GM06990 (cell line): ENCODE data around the gene RBM24.

ENCODE experiments used
- DNase-seq: peaks from one replicate; pipeline ENCODE4 v3.0.0-alpha.2; 2011; ENCODE audit not compliant: insufficient read length; ENCODE audit errors: extremely low read depth
- H3K27me3 ChIP-seq: replicated peaks from 2 replicates; pipeline ENCODE4 v1.6.0; 2011; ENCODE audit warnings: low read length; ENCODE audit not compliant: control insufficient read depth, insufficient read depth
- H3K36me3 ChIP-seq: 2 replicates; pipeline ENCODE4 v1.5.1; 2011; ENCODE audit warnings: low read length; ENCODE audit not compliant: control insufficient read depth, insufficient read depth
- H3K4me3 ChIP-seq: replicated peaks from 2 replicates; pipeline ENCODE4 v1.5.1; 2011; ENCODE audit warnings: low read depth, mild to moderate bottlenecking, control low read depth, low read length
- TF ChIP-seq, protein P1 (sequence below): IDR thresholded peaks from 2 replicates; pipeline ENCODE4 v1.5.1; 2011; ENCODE audit warnings: low read length, control low read depth, mild to moderate bottlenecking, inconsistent platforms; ENCODE audit not compliant: insufficient read depth, poor library complexity, severe bottlenecking

Gene RBM24

DNA sequence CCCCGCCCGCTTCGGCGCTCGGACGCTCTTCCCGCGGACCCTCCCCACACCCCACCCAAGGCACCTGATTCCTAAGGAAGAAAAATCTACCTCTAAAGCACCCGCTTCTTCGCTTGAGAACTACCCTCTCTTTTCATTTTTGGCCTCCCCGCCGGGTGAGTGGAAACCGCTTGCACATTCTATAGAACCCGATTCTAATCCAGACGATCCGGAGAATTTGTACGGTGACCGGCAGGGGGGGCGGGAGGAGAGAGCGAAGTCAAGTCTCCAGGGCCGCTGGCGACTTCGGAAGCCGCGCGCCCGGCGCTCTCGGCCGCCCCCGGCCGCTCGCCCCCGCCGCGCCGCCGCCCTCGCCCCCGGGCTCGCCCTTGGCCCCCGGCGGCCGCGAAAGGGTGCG lies at the start of gene RBM24:
TSS of gene RBM24 (plus strand) at position 262 of the 397 bp plus-strand sequence. CDS start 221 bp downstream, outside the sequence.
- TF ChIP-seq, protein P1, sequence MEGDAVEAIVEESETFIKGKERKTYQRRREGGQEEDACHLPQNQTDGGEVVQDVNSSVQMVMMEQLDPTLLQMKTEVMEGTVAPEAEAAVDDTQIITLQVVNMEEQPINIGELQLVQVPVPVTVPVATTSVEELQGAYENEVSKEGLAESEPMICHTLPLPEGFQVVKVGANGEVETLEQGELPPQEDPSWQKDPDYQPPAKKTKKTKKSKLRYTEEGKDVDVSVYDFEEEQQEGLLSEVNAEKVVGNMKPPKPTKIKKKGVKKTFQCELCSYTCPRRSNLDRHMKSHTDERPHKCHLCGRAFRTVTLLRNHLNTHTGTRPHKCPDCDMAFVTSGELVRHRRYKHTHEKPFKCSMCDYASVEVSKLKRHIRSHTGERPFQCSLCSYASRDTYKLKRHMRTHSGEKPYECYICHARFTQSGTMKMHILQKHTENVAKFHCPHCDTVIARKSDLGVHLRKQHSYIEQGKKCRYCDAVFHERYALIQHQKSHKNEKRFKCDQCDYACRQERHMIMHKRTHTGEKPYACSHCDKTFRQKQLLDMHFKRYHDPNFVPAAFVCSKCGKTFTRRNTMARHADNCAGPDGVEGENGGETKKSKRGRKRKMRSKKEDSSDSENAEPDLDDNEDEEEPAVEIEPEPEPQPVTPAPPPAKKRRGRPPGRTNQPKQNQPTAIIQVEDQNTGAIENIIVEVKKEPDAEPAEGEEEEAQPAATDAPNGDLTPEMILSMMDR = no peak
- Histone ChIP-seq H3K36me3 (no peaks in the 10 kb centered on the region), H3K27me3 (no peaks in the 10 kb centered on the region), H3K4me3 (no peak within 1 kb of the TSS)
- no peak for DNase-seq

- Histone ChIP-seq H3K4me3 (no peak overlapping the region), H3K36me3 (no peaks in the 10 kb centered on the region), H3K27me3 (no peaks in the 10 kb centered on the region)
- TF ChIP-seq, protein P1 = no peak
- no peak for DNase-seq
Observed at GRCh38 chr6:17233531-17233930, 47.6 kb upstream of the RBM24 start.

DNA sequence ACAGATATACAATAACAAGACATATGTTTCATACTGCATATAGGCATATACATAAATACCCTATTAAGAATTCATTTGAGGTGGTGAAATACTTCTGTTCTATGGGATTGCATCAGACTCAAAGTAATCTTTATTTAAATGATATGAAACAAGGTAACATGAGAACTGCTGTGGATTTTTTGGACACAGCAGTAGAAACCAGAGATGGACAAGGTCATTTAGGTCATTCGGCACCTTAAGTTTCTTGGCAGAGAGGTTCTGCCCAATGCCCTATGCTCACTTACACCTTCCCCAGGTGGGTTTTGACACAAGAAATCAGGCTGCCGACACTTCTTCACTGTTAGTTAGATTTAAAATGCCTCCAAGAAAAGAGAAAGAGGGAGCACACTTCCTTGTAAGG lies 43.9 kb upstream of the RBM24 start:
- Histone ChIP-seq H3K4me3 (no peak overlapping the region), H3K36me3 (no peaks in the 10 kb centered on the region), H3K27me3 (no peaks in the 10 kb centered on the region)
- TF ChIP-seq, protein P1 = no peak
- no peak for DNase-seq

GRCh38 chr6:17239260-17239659 lies 41.9 kb upstream of the RBM24 start:
- no peak overlapping the region for H3K4me3 ChIP-seq
- H3K36me3 ChIP-seq = no peaks in the 10 kb centered on the region
- H3K27me3 ChIP-seq = no peaks in the 10 kb centered on the region
- TF ChIP-seq, protein P1 = no peak
- no peak for DNase-seq

DNA sequence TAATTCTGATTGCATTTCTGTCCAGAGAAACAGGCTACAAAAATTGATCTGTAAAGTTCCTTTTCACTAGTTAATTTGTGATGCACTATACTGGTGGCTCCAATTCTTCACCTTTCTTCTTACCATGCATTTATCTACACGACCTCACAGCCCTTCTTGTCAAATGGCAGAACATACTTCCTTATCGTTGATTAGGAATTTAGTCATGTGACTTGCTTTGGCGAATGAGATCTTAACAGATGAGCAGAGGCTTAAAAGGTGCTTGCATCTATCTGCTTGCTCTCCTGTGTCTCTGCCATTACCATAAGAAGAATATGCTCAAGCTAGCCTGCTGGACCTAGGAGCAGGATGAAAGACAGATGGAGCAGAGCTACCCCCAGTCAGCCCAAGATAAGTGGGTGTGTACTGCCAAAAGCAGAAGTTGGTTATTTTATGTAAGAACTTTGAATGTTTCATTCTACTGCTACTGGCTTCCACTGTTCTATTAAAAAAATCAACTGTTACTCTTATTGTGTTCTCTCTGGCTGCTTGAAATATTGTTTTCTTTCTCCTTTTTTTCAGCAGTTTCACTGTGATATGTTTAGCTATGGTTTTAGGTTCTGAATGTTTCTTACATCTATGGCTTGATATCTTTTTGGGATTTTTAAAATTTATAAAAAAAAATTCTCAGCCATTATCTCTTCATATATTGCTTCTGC lies 40.2 kb upstream of the RBM24 start:
- TF ChIP-seq, protein P1 = no peak
- no peak for DNase-seq
- Histone ChIP-seq H3K27me3 (no peaks in the 10 kb centered on the region), H3K36me3 (no peaks in the 10 kb centered on the region), H3K4me3 (no peak overlapping the region)

DNA sequence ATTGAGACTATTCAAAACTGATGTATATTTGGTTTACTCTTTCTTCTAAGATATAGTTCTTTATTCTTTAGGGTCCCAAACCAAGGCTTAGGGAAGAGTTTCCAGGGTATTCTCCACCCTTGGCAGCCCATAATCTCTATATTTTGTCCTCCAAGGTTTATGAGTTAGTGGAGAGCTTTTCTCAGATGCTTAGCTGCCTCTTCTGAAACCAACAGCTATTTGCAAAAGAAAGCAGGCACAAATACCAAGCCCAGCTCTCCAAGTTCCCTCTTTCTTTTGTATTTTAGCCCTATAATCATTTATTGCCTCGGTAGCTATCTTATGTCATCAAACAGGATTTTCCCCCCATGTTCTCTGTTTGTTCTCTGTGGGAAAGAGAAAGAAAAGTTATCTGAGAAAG lies 39.1 kb upstream of the RBM24 start:
- TF ChIP-seq, protein P1 = no peak
- Histone ChIP-seq H3K4me3 (no peak overlapping the region), H3K36me3 (no peaks in the 10 kb centered on the region), H3K27me3 (no peaks in the 10 kb centered on the region)
- no peak for DNase-seq
